ENCODE data around the gene RO60. TPM values are rescaled to one million over a fixed set of nuclear protein-coding genes. Genes with fewer than 3 reads are reported as not detected.

The RO60 gene
- total RNA-seq, 4 donors from 2014 or later, result 43.4 to 63.9 (median 62.6) TPM

- Histone ChIP-seq H3K4me1 (no peaks in the 10 kb centered on the region), H3K36me3 (peaks cover 40% of the 10 kb centered on the region), H3K27ac (no peak overlapping the region), H3K9me3 (no peaks in the 10 kb centered on the region), H3K4me3 (no peak overlapping the region), H3K27me3 (no peaks in the 10 kb centered on the region)
- DNase-seq (ENCODE audit: low spot score in 2 of 2), result no peak
- TF ChIP-seq CTCF (IDR thresholded peaks at IDR 0.05) (no peak), POLR2A (IDR thresholded peaks at IDR 0.05) (no peak), EP300 (IDR thresholded peaks at IDR 0.05) (no peak), POLR2AphosphoS5 (IDR thresholded peaks at IDR 0.05) (no peak)
- 88% methylated on average over 1 of the region's 1 CpG for WGBS
Measured at GRCh38 chr1:193085263-193085662, 25.9 kb downstream of the RO60 start.

GRCh38 chr1:193086342-193086741, 26.9 kb downstream of the RO60 start:
- no peak overlapping the region for H3K4me3 ChIP-seq
- H3K36me3 ChIP-seq, result peaks cover 41% of the 10 kb centered on the region
- DNase-seq (ENCODE audit: low spot score in 2 of 2), result no peak
- no peaks in the 10 kb centered on the region for H3K27me3 ChIP-seq
- no peak for TF ChIP-seq POLR2A (IDR thresholded peaks at IDR 0.05)
- TF ChIP-seq CTCF (IDR thresholded peaks at IDR 0.05), result no peak
- no peak for TF ChIP-seq POLR2AphosphoS5 (IDR thresholded peaks at IDR 0.05)
- no peak for TF ChIP-seq EP300 (IDR thresholded peaks at IDR 0.05)
- no peaks in the 10 kb centered on the region for H3K4me1 ChIP-seq
- 90% methylated on average over 3 of the region's 3 CpGs for WGBS
- H3K27ac ChIP-seq, result no peak overlapping the region
- no peaks in the 10 kb centered on the region for H3K9me3 ChIP-seq

- 54% methylated on average over 3 of the region's 3 CpGs for WGBS
- H3K36me3 ChIP-seq, result peaks cover 33% of the 10 kb centered on the region
- TF ChIP-seq POLR2A (IDR thresholded peaks at IDR 0.05) (no peak), CTCF (IDR thresholded peaks at IDR 0.05) (no peak), POLR2AphosphoS5 (IDR thresholded peaks at IDR 0.05) (no peak), EP300 (IDR thresholded peaks at IDR 0.05) (no peak)
- H3K4me1 ChIP-seq, result no peaks in the 10 kb centered on the region
- no peaks in the 10 kb centered on the region for H3K27me3 ChIP-seq
- no peak overlapping the region for H3K27ac ChIP-seq
- H3K9me3 ChIP-seq, result no peaks in the 10 kb centered on the region
- DNase-seq (ENCODE audit: low spot score in 2 of 2), result no peak
- H3K4me3 ChIP-seq, result no peak overlapping the region
Measured at GRCh38 chr1:193087893-193088292, 28.5 kb downstream of the RO60 start.

- Histone ChIP-seq H3K36me3 (peaks cover 42% of the 10 kb centered on the region), H3K27me3 (no peaks in the 10 kb centered on the region), H3K4me1 (no peaks in the 10 kb centered on the region), H3K9me3 (no peaks in the 10 kb centered on the region), H3K27ac (no peak overlapping the region), H3K4me3 (no peak overlapping the region)
- no peak for DNase-seq (ENCODE audit: low spot score in 2 of 2)
- no peak for TF ChIP-seq POLR2AphosphoS5 (IDR thresholded peaks at IDR 0.05)
- TF ChIP-seq EP300 (IDR thresholded peaks at IDR 0.05), result no peak
- no peak for TF ChIP-seq POLR2A (IDR thresholded peaks at IDR 0.05)
- TF ChIP-seq CTCF (IDR thresholded peaks at IDR 0.05), result no peak
- 51% methylated on average over 1 of the region's 1 CpG for WGBS
Measured at GRCh38 chr1:193090865-193091264, 31.5 kb downstream of the RO60 start.

GRCh38 chr1:193094112-193094511, 34.7 kb downstream of the RO60 start:
- Histone ChIP-seq H3K36me3 (peaks cover 73% of the 10 kb centered on the region), H3K27ac (no peak overlapping the region), H3K4me1 (no peaks in the 10 kb centered on the region), H3K4me3 (no peak overlapping the region), H3K9me3 (no peaks in the 10 kb centered on the region), H3K27me3 (no peaks in the 10 kb centered on the region)
- TF ChIP-seq CTCF (IDR thresholded peaks at IDR 0.05) (no peak), EP300 (IDR thresholded peaks at IDR 0.05) (no peak), POLR2AphosphoS5 (IDR thresholded peaks at IDR 0.05) (no peak), POLR2A (IDR thresholded peaks at IDR 0.05) (no peak)
- DNase-seq (ENCODE audit: low spot score in 2 of 2), result no peak
- WGBS, result 94% methylated on average over 11 of the region's 11 CpGs

All from suprapubic skin (tissue), 4 donors.